PC-9 (cell line): ENCODE measurements around the gene NDUFS1.

ENCODE experiments used
- CTCF ChIP-seq: fragments of 200-600 bp; sonication (generic); conservative IDR thresholded peaks from 2 replicates; pipeline ENCODE4 v1.6.1; 2017; ENCODE audit warnings: mixed run types, antibody characterized with exemption, mild to moderate bottlenecking, moderate library complexity
- EZH2 ChIP-seq: fragments of 200-600 bp; sonication (generic); IDR thresholded peaks from 2 replicates; pipeline ENCODE4 v1.8.0; 2017; ENCODE audit warnings: antibody characterized with exemption, low read depth

GRCh38 chr2:206127656-206128055 is 31.6 kb downstream of the NDUFS1 start:
- TF ChIP-seq CTCF (no peak), EZH2 (no peak)
